PC-3 (cell line): ENCODE results near the gene PHC3. TPM values are rescaled to one million over a fixed set of nuclear protein-coding genes. Genes with fewer than 3 reads are reported as not detected.

Experiments used
- ATAC-seq: fragments of 200-7000 bp; cut with Tn5 transposase; 2 replicates; pipeline ENCODE4 v1.9.1; 2020; ENCODE audit warnings: mild to moderate bottlenecking, moderate library complexity
- BruUV-seq: library from RNA; stranded (reverse); fragments of 400-500 nt; replicated peaks from 2 replicates; lab custom pipeline; 2021; lab: Mats Ljungman, UMichigan
- CTCF ChIA-PET: fragments of 300-600 bp; sonication (Branson Sonifier 250); formaldehyde crosslinking; loops from one replicate; lab custom pipeline; 2022; ENCODE audit warnings: antibody characterized with exemption; lab: Charles Lee
- POLR2A ChIA-PET: fragments of 300-600 bp; sonication (Branson Sonifier 250); formaldehyde crosslinking; loops from one replicate; lab custom pipeline; 2022; ENCODE audit warnings: antibody characterized with exemption; ENCODE audit not compliant: unreplicated experiment; lab: Charles Lee
- DNase-seq: peaks from one replicate; pipeline ENCODE4 v3.0.0-alpha.2; 2015
- H2AFZ ChIP-seq: fragments of 300-600 bp; sonication (generic); 2 replicates; pipeline ENCODE4 v1.6.0; 2016; ENCODE audit warnings: antibody characterized with exemption, low read length
- H3F3A ChIP-seq: fragments of 300-600 bp; sonication (generic); one replicate; pipeline ENCODE4 v1.6.0; 2017; ENCODE audit warnings: antibody characterized with exemption, low read length, control low read depth, mild to moderate bottlenecking; ENCODE audit not compliant: unreplicated experiment
- H3K27ac ChIP-seq: fragments of 300-600 bp; sonication (generic); 2 replicates; pipeline ENCODE4 v1.5.1; 2016; ENCODE audit warnings: mild to moderate bottlenecking, low read length
- H3K27me3 ChIP-seq: fragments of 300-600 bp; sonication (generic); 2 replicates; pipeline ENCODE4 v1.6.1; 2016; ENCODE audit warnings: low read length, mixed read lengths
- H3K36me3 ChIP-seq: fragments of 300-600 bp; sonication (generic); 2 replicates; pipeline ENCODE4 v1.6.1; 2016; ENCODE audit warnings: low read depth, mixed run types, low read length, mixed read lengths
- H3K4me1 ChIP-seq: fragments of 300-600 bp; sonication (generic); 2 replicates; pipeline ENCODE4 v1.5.1; 2016; ENCODE audit warnings: low read length; ENCODE audit not compliant: insufficient read depth
- H3K4me2 ChIP-seq: fragments of 300-600 bp; sonication (generic); 2 replicates; pipeline ENCODE4 v1.6.0; 2016; ENCODE audit warnings: low read length
- H3K4me3 ChIP-seq: fragments of 300-600 bp; sonication (generic); 2 replicates; pipeline ENCODE4 v1.5.1; 2016; ENCODE audit warnings: mild to moderate bottlenecking, low read length, mixed read lengths
- H3K79me2 ChIP-seq: fragments of 300-600 bp; sonication (generic); 2 replicates; pipeline ENCODE4 v1.6.1; 2017; ENCODE audit warnings: low read length, mixed read lengths
- H3K9ac ChIP-seq: fragments of 300-600 bp; sonication (generic); 2 replicates; pipeline ENCODE4 v1.6.0; 2016; ENCODE audit warnings: mild to moderate bottlenecking, low read length
- H3K9me2 ChIP-seq: fragments of 300-600 bp; sonication (generic); replicated peaks from 2 replicates; pipeline ENCODE4 v1.6.1; 2016; ENCODE audit warnings: mixed run types, low read length, mixed read lengths
- H3K9me3 ChIP-seq: fragments of 300-600 bp; sonication (generic); 2 replicates; pipeline ENCODE4 v1.6.1; 2016; ENCODE audit warnings: low read length, mixed read lengths
- H4K20me1 ChIP-seq: fragments of 300-600 bp; sonication (generic); 2 replicates; pipeline ENCODE4 v1.6.1; 2016; ENCODE audit warnings: low read length, mixed read lengths
- EZH2 ChIP-seq: fragments of 300-600 bp; sonication (generic); IDR thresholded peaks from one replicate; pipeline ENCODE4 v1.6.1; 2017; ENCODE audit warnings: antibody characterized with exemption, mild to moderate bottlenecking, low read length; ENCODE audit not compliant: unreplicated experiment
- EZH2phosphoT487 ChIP-seq: fragments of 300-600 bp; sonication (generic); IDR thresholded peaks from 2 replicates; pipeline ENCODE4 v1.6.1; 2018; ENCODE audit warnings: mild to moderate bottlenecking, antibody characterized with exemption, low read length, borderline replicate concordance
- intact Hi-C: fragments of 100-400 bp; cut with micrococcal nuclease; formaldehyde crosslinking; loops from 2 replicates; pipeline ENCODE4 v1.9.0; 2023
- total RNA-seq: library from RNA; depleted of rRNA; stranded (reverse); fragments of >200 nt; gene quantifications from 2 replicates; pipeline ENCODE4 v1.2.3, GENCODE V29; 2014
- TF ChIP-seq, protein P1 (sequence below): fragments of 300-600 bp; sonication (generic); conservative IDR thresholded peaks from 2 replicates; pipeline ENCODE4 v1.5.1; 2017; ENCODE audit warnings: antibody characterized with exemption, low read depth, mild to moderate bottlenecking, low read length

Gene PHC3
- total RNA-seq, 1 experiment from 2014 or later: 7.5 TPM

GRCh38 chr3:170137986-170138385 lies 43.5 kb downstream of the PHC3 start:
- Histone ChIP-seq H3F3A (no peaks in the 10 kb centered on the region), H3K4me3 (no peak overlapping the region), H2AFZ (no peak overlapping the region), H3K9me3 (no peaks in the 10 kb centered on the region), H3K9me2 (no peaks in the 10 kb centered on the region), H4K20me1 (peaks cover 3% of the 10 kb centered on the region; the same call in 1 of the 2 replicates), H3K4me1 (peaks cover 6% of the 10 kb centered on the region), H3K36me3 (peaks cover 22% of the 10 kb centered on the region), H3K4me2 (no peak overlapping the region), H3K27ac (no peak overlapping the region), H3K27me3 (no peaks in the 10 kb centered on the region), H3K9ac (no peak overlapping the region), H3K79me2 (peaks cover 4% of the 10 kb centered on the region; the same call in 1 of the 2 replicates)
- DNase-seq: no peak
- POLR2A ChIA-PET: no interaction called here
- CTCF ChIA-PET: interaction anchor here (0.6 kb wide), 1 partner anchor 170 kb away, joined by 3 read pairs; no protein-coding TSS in a partner anchor
- TF ChIP-seq EZH2 (no peak), EZH2phosphoT487 (no peak)
- TF ChIP-seq, protein P1, sequence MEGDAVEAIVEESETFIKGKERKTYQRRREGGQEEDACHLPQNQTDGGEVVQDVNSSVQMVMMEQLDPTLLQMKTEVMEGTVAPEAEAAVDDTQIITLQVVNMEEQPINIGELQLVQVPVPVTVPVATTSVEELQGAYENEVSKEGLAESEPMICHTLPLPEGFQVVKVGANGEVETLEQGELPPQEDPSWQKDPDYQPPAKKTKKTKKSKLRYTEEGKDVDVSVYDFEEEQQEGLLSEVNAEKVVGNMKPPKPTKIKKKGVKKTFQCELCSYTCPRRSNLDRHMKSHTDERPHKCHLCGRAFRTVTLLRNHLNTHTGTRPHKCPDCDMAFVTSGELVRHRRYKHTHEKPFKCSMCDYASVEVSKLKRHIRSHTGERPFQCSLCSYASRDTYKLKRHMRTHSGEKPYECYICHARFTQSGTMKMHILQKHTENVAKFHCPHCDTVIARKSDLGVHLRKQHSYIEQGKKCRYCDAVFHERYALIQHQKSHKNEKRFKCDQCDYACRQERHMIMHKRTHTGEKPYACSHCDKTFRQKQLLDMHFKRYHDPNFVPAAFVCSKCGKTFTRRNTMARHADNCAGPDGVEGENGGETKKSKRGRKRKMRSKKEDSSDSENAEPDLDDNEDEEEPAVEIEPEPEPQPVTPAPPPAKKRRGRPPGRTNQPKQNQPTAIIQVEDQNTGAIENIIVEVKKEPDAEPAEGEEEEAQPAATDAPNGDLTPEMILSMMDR: no peak
- ATAC-seq: no peak
- no TSS peak for BruUV-seq
- intact Hi-C loops: no loop called here

GRCh38 chr3:170132335-170132734 lies 49.2 kb downstream of the PHC3 start:
- Histone ChIP-seq H3K36me3 (peaks cover 44% of the 10 kb centered on the region), H3K27ac (no peak overlapping the region), H4K20me1 (no peaks in the 10 kb centered on the region), H3K27me3 (no peaks in the 10 kb centered on the region), H3K4me1 (no peaks in the 10 kb centered on the region), H3K79me2 (no peaks in the 10 kb centered on the region; the same call in 1 of the 2 replicates), H3K9me3 (no peaks in the 10 kb centered on the region), H3K9ac (no peak overlapping the region), H2AFZ (no peak overlapping the region), H3K4me2 (no peak overlapping the region), H3K9me2 (no peaks in the 10 kb centered on the region), H3F3A (no peaks in the 10 kb centered on the region), H3K4me3 (no peak overlapping the region)
- DNase-seq (no peak), ATAC-seq (no peak)
- no TSS peak for BruUV-seq
- POLR2A ChIA-PET: no interaction called here
- CTCF ChIA-PET: no interaction called here
- TF ChIP-seq EZH2: no peak
- TF ChIP-seq, protein P1: no peak
- TF ChIP-seq EZH2phosphoT487: no peak
- intact Hi-C loops: no loop called here

DNA sequence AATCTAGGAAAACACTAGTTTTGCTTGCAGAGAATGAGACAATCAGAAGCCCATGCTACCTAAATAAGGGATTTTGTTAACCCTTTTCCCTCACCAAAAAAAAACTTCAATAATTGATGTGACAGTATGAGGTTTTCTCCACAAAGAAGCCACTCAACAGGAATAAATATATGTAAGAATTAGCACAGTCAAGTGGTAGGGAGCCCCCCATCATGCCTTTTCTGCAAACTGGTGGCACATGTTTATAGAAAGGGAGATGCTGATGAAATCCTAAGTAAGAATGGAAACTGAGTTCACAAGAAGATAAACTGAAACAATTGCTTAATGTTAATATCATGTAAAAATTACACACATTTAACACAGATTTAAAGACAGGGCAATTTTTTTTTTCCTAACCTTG lies 51.0 kb downstream of the PHC3 start:
- Histone ChIP-seq H3K36me3 (peaks cover 37% of the 10 kb centered on the region), H3K27ac (no peak overlapping the region)

More for the DNA sequence above, 51.0 kb downstream of the PHC3 start:
- H3K9me3 ChIP-seq: no peaks in the 10 kb centered on the region
- ChIA-PET POLR2A (no interaction called here), CTCF (no interaction called here)
- H3K4me2 ChIP-seq: no peak overlapping the region
- no peaks in the 10 kb centered on the region for H3K4me1 ChIP-seq
- H3K27me3 ChIP-seq: no peaks in the 10 kb centered on the region
- H3K9me2 ChIP-seq: no peaks in the 10 kb centered on the region
- no peak for TF ChIP-seq EZH2
- TF ChIP-seq, protein P1: no peak
- no peak for TF ChIP-seq EZH2phosphoT487
- H3K9ac ChIP-seq: no peak overlapping the region
- H3F3A ChIP-seq: no peaks in the 10 kb centered on the region
- ATAC-seq (no peak), DNase-seq (no peak)
- BruUV-seq: no TSS peak
- peaks cover 2% of the 10 kb centered on the region; the same call in 1 of the 2 replicates for H4K20me1 ChIP-seq
- no peak overlapping the region for H2AFZ ChIP-seq
- no peaks in the 10 kb centered on the region; the same call in 1 of the 2 replicates for H3K79me2 ChIP-seq
- no peak overlapping the region for H3K4me3 ChIP-seq
- intact Hi-C loops: no loop called here
